T-helper 2 cell (primary cell): ENCODE data around the gene FITM1.
A peak's percentile ranks its signal among the peaks of the same experiment; 100 is the strongest.

ENCODE experiments used
- DNase-seq, 5 experiments: peaks; one replicate each; pipeline versions ENCODE4 v3.0.0 to v3.0.0-alpha.2; 2012 to 2022
- total RNA-seq, 2 donors: gene quantifications; one replicate each; lab custom pipeline; 2026; lab: John Stamatoyannopoulos, UW

Gene FITM1
- total RNA-seq: 0.94 to 1.2 reads per million in 2 donors

DNA sequence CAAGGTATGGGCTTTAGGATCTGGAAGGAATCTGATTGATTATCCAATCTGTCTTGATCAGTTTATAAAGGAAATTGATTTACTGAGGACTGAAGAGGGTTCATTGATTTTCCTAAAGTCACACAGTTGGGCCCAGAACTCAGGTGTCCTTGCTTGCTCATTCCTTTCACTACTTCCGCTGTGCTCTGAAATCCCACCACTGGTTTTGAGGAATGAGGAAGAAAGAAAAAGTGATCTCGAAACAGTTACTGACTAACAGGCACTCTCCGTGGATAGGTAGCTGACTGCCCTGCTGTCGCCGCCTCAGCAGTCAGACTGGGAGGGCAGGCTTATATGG is at the start of gene FITM1:
Gene FITM1 (plus strand): TSS at position 280 of the 337 bp plus-strand sequence. CDS start 905 bp downstream, outside the sequence.
- DNase-seq: no peak

- DNase-seq: peak; percentile 27 to 79 (median 53)
Measured at GRCh38 chr14:24080888-24081738, 49.3 kb upstream of the FITM1 start.

- DNase-seq: no peak
Measured at GRCh38 chr14:24081739-24082211, 48.7 kb upstream of the FITM1 start.

DNA sequence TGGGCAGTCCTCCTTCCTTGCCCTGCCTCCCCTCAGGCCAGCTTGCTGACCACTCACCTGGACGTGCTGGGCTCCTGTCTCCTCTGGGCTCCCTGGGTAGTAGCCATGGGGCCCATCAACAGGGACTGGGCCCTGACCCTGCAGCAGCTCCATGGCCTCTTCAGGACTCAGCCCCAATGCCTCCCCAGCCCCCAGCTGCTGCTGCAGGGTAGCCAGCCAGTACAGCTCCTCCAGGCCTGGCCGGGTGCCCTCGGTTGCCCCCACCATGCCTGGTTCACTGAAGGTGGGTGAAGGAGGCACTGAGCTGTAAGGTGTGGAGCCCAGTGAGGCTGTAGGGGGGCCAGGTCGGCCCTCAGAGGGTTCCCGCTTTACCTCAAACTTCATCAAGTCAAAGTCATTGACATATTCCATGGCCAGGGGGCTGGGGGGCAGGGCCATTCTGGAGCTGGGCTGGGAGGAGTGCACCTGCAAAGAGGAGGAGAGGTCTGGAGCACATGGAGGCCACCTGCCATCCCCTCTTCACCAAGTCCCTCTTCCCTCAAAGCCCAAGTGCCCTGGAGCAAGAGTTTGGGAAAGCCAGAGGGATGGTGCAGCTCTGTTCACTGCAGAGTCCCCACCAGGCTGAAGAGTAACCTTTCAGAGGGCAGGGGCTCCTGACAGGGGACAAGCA is 47.9 kb upstream of the FITM1 start:
- DNase-seq: no peak

DNA sequence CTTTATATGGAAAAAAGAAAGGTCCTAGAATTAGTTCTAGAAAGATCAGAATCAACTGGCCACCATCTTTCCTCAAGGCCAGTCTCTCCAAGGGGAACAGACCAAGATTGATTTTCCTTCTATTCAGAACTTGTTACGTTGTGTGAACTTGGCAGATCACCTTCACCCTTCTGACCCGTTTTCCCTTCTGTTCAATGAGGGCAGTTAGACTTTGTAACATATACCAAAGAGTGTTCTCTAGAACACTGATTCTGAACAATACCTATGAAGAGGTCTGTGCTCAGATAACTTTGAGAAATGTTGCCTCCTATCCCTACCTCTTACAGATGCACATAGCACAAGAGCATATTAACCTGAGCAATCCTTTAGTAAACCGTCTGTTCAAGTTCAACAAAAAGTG is 47.0 kb upstream of the FITM1 start:
- DNase-seq: no peak

DNA sequence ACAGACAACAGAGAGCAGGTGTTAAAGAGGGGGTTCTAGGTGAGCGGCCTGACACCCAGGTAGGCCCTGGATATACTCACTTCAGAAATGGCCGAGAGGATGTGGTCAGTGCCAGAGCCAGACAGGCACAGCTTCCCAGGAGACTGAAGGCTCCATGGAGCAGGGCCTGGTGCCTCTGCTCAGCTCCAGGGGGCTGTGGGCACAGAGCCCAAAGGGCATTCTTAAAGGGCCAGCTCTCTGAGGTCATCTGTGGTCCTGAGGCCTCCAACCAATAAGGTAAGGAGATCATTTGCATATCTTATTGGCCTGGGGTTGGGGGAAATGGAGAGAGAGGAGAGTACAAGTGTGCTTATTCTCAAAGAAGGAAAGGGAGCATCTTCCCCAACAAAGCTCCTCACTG is 46.0 kb upstream of the FITM1 start:
- DNase-seq: no peak

- no peak for DNase-seq
Measured at GRCh38 chr14:24085215-24085614, 45.2 kb upstream of the FITM1 start.

GRCh38 chr14:24086193-24086955 is 44.1 kb upstream of the FITM1 start:
- DNase-seq: no peak

- DNase-seq: no peak
Measured at GRCh38 chr14:24087004-24087403, 43.5 kb upstream of the FITM1 start.

DNA sequence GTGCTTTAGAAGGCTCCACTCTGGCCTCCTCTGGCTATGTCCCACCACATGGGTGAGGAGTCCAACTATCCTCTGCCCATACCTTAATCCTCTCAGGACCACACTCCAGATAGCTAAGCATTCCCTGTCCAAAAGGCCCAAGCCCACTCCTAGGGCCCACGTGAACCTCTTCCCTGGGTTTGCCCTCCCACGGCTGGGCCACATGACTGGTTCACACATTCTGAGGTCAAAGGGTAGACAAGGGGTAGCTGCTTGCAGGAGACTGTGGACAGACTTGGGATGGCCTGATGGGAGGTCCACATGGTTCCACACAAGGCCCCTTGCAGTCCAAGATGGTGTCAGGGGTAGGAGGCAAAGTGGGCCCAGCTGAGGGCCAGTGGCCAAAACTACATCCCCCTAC is 42.4 kb upstream of the FITM1 start:
- DNase-seq: no peak

DNA sequence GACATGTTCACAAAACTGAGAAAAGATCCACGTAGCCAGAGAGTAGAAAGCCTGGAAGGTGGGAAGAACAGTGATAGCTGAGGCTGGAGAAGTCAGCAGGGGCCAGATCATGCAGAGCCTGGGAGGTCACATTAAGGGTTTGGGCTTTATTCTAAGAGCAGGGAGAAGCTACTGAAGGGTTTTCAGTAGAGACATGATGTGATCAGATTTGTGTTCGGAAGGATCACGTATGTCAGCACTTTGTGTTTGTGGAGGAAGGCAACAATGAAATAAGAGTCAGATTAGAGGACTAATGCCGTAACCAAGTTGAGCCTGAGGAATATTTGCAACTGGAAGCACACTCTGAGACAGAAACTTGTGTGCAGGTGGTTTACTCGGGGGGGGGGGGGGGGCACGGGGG is 40.6 kb upstream of the FITM1 start:
- no peak for DNase-seq

GRCh38 chr14:24092110-24092504 is 38.4 kb upstream of the FITM1 start:
- DNase-seq: no peak

- no peak for DNase-seq
Measured at GRCh38 chr14:24092505-24093206, 37.8 kb upstream of the FITM1 start.

DNA sequence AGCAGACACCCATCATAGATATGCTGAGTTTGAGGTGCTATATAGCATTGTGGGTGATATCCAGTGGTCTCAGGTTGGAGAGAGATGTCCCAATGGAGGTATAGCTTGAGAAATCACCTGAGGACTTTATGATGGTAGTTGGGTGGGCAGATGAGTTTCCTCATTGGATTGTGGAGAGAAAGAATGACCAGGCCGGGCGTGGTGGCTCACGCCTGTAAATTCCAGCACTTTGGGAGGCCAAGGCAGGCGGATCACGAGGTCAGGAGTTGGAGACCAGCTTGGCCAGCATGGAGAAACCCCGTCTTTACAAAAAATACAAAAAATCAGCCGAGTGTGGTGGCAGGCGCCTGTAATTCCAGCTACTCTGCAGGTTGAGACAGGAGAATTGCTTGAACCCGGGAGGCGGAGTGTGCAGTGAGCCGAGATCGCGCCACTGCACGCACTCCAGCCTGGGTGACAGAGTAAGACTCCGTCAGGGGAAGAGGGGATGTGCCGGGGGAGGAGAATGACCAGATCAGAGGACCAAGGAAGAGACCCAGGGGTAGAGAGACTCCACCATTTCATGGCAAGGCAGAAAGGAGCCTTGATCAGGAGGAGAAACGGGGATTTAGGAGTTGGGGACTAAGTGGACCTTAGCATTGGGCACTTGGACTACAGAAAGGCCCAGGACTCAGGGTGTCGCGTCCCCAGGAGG is 37.1 kb upstream of the FITM1 start:
- no peak for DNase-seq

- DNase-seq: peak; percentile 46 to 86 (median 62)
Measured at GRCh38 chr14:24093901-24094840, 36.3 kb upstream of the FITM1 start, which contains the start of gene PCK2. Gene PCK2, plus strand, starts transcription at chr14:24094311. Its CDS starts 95 bp downstream, at chr14:24094406.

- DNase-seq: peak in 1 of 5 experiments; percentile 30
Measured at GRCh38 chr14:24094841-24095270, 35.6 kb upstream of the FITM1 start.

DNA sequence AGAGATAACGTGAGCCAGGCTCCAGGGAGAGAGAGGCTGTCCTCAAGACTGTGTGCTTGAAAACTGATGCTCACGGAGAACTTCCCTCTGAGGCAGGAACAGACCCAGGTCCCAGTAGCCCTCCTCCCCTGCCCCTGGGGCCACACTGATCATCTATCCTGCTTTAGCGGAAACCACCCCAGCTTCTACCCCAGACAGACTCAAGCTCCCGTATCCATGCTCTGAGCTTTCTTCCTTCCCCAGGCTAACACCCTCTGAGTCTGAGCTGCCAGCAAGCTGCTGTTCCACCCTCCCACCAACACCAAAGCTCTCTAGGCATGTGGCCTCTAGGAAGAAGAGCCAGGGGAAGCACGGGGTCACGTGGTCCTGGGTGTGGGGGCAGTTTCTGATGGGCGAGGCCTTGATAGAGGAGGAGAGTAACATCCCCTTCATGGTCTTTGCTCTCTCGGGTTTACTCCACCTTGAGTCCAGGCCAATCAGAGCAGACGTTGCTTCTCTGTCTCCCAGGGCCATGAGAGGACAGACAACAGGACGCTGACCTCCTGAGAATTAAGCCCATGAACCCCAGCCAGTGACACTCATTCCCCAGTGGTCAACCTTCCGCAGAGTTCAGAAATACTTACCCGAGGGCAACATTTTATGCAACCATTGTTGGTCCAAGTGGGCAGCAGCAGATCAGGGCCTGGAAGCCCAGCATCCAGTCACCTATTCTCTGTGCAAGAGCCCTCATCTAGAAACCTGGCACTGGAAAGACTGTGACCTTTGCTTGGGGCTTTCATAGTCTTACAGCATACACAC is 35.0 kb upstream of the FITM1 start:
- DNase-seq: peak in 2 of 5 experiments; percentile 49 to 82

GRCh38 chr14:24096545-24097181 is 33.8 kb upstream of the FITM1 start:
- DNase-seq: no peak
